Calu3 (cell line): ENCODE results near the gene ABCE1. TPM values are rescaled to one million over a fixed set of nuclear protein-coding genes. Genes with fewer than 3 reads are reported as not detected.

ENCODE experiments used
- BruUV-seq: library from RNA; stranded (reverse); fragments of 400-500 nt; replicated peaks from 2 replicates; lab custom pipeline; 2021; lab: Mats Ljungman, UMichigan
- CTCF ChIA-PET: fragments of 300-600 bp; sonication (Branson Sonifier 250); formaldehyde crosslinking; loops from one replicate; lab custom pipeline; 2022; ENCODE audit warnings: antibody characterized with exemption; lab: Charles Lee
- DNase-seq: peaks from one replicate; pipeline ENCODE4 v3.0.0; 2022
- H3K27ac Mint-ChIP-seq: one replicate; pipeline ENCODE4 v1.8.0; 2022; ENCODE audit warnings: mixed read lengths; ENCODE audit not compliant: unreplicated experiment
- H3K27me3 Mint-ChIP-seq: one replicate; pipeline ENCODE4 v1.8.0; 2022; ENCODE audit warnings: mixed read lengths; ENCODE audit not compliant: unreplicated experiment
- H3K36me3 Mint-ChIP-seq: one replicate; pipeline ENCODE4 v1.8.0; 2022; ENCODE audit warnings: mild to moderate bottlenecking, moderate library complexity, mixed read lengths; ENCODE audit not compliant: insufficient read depth, unreplicated experiment
- H3K4me1 Mint-ChIP-seq: one replicate; pipeline ENCODE4 v1.8.0; 2022; ENCODE audit warnings: mild to moderate bottlenecking, low read depth, mixed read lengths; ENCODE audit not compliant: unreplicated experiment
- H3K4me3 Mint-ChIP-seq: one replicate; pipeline ENCODE4 v1.8.0; 2022; ENCODE audit warnings: mild to moderate bottlenecking, low read depth, moderate library complexity, mixed read lengths; ENCODE audit not compliant: unreplicated experiment
- H3K9me3 Mint-ChIP-seq: one replicate; pipeline ENCODE4 v1.8.0; 2022; ENCODE audit warnings: low read depth, mixed read lengths; ENCODE audit not compliant: unreplicated experiment
- CTCF ChIP-seq: fragments of 200-600 bp; IDR thresholded peaks from one replicate; pipeline ENCODE4 v1.8.0; 2022; ENCODE audit warnings: antibody characterized with exemption; ENCODE audit not compliant: unreplicated experiment
- intact Hi-C: fragments of 100-400 bp; cut with micrococcal nuclease; formaldehyde crosslinking; loops from one replicate; pipeline ENCODE4 v1.10.0; 2022; ENCODE audit not compliant: unreplicated experiment
- total RNA-seq: library from RNA; stranded (reverse); gene quantifications from 2 replicates; pipeline ENCODE4 v1.2.3, GENCODE V29; 2022

ABCE1 gene
- total RNA-seq, 1 experiment from 2014 or later: 67.4 TPM

- Mint-ChIP-seq H3K4me3 (no peak overlapping the region), H3K27ac (no peak overlapping the region), H3K36me3 (no peaks in the 10 kb centered on the region), H3K27me3 (no peaks in the 10 kb centered on the region), H3K9me3 (no peaks in the 10 kb centered on the region), H3K4me1 (no peaks in the 10 kb centered on the region)
- DNase-seq: no peak
- intact Hi-C loops: no loop called here
- CTCF ChIA-PET: no interaction called here
- no peak for TF ChIP-seq CTCF
- no TSS peak for BruUV-seq
These were observed 16.4 kb upstream of the ABCE1 start for GRCh38 chr4:145081756-145082155.

- intact Hi-C loops: no loop called here
- DNase-seq: no peak
- H3K9me3 Mint-ChIP-seq: no peaks in the 10 kb centered on the region
- H3K36me3 Mint-ChIP-seq: no peaks in the 10 kb centered on the region
- H3K27ac Mint-ChIP-seq: no peak overlapping the region
- CTCF ChIA-PET: no interaction called here
- no peaks in the 10 kb centered on the region for H3K4me1 Mint-ChIP-seq
- no peaks in the 10 kb centered on the region for H3K27me3 Mint-ChIP-seq
- no peak for TF ChIP-seq CTCF
- no peak overlapping the region for H3K4me3 Mint-ChIP-seq
- no TSS peak for BruUV-seq
These were observed 14.1 kb upstream of the ABCE1 start for GRCh38 chr4:145083891-145084605.

GRCh38 chr4:145090380-145090779 is 7.7 kb upstream of the ABCE1 start:
- Mint-ChIP-seq H3K4me3 (no peak overlapping the region), H3K36me3 (peaks cover 9% of the 10 kb centered on the region), H3K9me3 (no peaks in the 10 kb centered on the region), H3K27me3 (no peaks in the 10 kb centered on the region), H3K4me1 (peaks cover 11% of the 10 kb centered on the region), H3K27ac (no peak overlapping the region)
- DNase-seq: no peak
- no TSS peak for BruUV-seq
- intact Hi-C loops: no loop called here
- CTCF ChIA-PET: no interaction called here
- no peak for TF ChIP-seq CTCF

- H3K27ac Mint-ChIP-seq: no peak overlapping the region
- peaks cover 25% of the 10 kb centered on the region for H3K36me3 Mint-ChIP-seq
- H3K9me3 Mint-ChIP-seq: no peaks in the 10 kb centered on the region
- BruUV-seq: no TSS peak
- no peak for DNase-seq
- H3K4me1 Mint-ChIP-seq: peaks cover 11% of the 10 kb centered on the region
- TF ChIP-seq CTCF: no peak
- H3K4me3 Mint-ChIP-seq: no peak overlapping the region
- H3K27me3 Mint-ChIP-seq: no peaks in the 10 kb centered on the region
- CTCF ChIA-PET: no interaction called here
- intact Hi-C loops: no loop called here
These were observed 4.5 kb upstream of the ABCE1 start for GRCh38 chr4:145093638-145094037.
